ENCODE results near the gene TFB1M.

Gene TFB1M

DNA sequence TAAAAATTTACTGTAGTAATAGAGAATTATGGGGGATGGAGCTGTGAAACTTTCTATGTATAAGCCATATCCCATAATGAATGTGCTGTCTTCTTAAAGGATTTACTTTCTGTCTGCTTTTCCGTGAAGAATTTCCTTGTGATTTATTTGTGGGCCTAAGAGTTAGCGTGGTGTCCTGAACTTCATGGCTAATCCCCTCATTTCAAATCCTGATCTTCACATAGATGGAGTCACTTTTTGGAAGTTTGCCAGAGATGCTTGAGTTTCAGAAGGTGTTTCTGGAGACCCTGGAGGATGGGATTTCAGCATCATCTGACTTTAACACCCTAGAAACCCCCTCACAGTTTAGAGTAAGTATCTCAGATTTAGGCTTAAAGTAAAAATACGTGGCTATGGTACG lies 69.8 kb downstream of the TFB1M start:
- TF ChIP-seq, protein P1, sequence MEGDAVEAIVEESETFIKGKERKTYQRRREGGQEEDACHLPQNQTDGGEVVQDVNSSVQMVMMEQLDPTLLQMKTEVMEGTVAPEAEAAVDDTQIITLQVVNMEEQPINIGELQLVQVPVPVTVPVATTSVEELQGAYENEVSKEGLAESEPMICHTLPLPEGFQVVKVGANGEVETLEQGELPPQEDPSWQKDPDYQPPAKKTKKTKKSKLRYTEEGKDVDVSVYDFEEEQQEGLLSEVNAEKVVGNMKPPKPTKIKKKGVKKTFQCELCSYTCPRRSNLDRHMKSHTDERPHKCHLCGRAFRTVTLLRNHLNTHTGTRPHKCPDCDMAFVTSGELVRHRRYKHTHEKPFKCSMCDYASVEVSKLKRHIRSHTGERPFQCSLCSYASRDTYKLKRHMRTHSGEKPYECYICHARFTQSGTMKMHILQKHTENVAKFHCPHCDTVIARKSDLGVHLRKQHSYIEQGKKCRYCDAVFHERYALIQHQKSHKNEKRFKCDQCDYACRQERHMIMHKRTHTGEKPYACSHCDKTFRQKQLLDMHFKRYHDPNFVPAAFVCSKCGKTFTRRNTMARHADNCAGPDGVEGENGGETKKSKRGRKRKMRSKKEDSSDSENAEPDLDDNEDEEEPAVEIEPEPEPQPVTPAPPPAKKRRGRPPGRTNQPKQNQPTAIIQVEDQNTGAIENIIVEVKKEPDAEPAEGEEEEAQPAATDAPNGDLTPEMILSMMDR (IDR thresholded peaks at IDR 0.05; ENCODE audit: extremely low read depth, missing control alignments), result no peak
- DNase-seq (ENCODE audit: low spot score), result no peak

DNA sequence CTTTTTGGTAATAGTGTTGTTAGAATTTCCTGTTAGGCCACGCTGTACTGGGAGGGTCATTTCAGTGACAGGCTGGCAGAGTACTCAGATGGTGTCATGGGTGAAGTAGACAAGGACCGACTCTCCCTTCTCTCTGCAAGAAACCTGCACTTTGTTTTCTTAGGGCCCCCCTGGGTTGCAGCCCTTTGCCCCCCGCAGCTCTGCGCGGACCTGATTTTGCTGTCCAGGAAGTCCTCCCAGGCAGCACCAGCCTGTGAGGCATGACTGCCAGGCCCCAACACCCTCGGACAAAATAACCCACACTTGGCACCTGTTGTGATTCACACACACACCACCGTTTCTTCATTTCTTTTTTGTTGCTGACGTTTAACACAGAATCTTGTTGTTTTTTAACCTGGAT lies 72.3 kb downstream of the TFB1M start:
- TF ChIP-seq, protein P1 (IDR thresholded peaks at IDR 0.05; ENCODE audit: extremely low read depth, missing control alignments), result no peak
- DNase-seq (ENCODE audit: low spot score), result no peak

DNA sequence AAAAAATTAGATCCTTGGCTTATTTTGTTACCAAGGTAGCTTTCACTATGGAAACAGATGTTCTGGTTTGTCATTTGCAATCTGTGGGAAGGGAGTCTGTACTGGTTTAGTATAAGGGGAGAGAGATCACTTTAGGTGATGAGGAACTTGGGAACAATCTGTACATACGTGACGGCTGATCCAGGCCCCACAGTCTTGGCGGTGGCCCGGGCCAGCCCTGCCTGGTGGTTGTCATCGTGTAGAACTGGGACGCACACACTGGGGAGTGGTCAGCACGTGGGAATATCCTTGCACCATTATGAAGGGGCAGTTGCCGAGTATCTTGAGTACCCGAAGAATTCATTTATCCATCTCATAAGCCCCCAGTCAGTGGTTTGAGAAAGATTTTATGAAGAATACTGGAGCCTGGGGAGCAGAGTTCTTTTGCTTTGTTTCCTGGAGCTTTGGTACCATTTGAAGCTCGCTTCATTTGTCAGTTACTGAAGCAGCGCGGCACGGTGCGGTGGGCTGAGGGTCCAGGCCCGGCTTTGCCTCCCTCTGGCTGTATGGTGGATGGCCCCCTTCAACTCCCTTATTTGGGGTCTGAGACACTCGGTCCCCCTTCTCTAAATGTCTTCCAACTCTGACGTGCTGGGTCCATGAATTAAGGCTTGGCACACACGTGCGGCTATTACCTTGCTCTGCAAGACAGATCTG lies 73.2 kb downstream of the TFB1M start:
- no peak for DNase-seq (ENCODE audit: low spot score)
- TF ChIP-seq, protein P1 (IDR thresholded peaks at IDR 0.05; ENCODE audit: extremely low read depth, missing control alignments), result no peak

DNA sequence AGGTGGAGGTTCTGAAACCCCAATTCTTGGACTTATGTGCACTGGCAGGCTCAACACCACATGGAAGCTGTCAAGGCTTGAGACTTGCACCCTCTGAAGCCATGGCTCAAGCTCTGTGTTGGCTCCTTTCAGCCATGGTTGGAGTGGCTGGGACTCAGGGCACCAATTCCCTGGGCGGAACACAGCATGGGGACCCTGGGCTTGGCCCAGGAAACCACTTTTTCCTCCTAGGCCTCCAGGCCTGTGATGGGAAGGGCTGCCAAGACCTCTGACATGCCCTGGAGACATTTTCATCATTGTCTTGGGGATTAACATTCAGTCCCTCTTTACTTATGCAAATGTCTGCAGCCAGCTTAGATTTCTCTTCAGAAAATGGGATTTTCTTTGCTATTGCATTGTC lies 76.7 kb downstream of the TFB1M start:
- TF ChIP-seq, protein P1 (IDR thresholded peaks at IDR 0.05; ENCODE audit: extremely low read depth, missing control alignments), result no peak
- DNase-seq (ENCODE audit: low spot score), result no peak

DNA sequence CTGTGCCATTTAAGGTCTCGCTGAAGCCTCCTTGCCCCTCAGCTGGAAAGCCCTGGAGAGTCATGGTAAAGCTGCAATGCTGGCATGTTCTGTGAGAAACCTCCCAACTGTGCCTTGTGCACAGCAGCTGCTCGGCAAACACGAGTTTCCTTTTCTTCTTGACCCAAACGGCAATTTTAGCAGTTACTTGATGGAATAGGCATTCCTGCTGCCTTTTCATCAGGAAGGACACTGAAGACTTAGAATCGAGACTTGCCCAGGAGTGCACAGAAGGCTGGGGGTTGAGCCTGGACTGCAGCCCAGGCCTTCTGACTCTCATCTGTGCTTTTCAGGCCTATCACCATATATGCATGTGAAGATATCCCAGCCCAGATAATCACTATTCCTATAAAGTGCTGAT lies 79.2 kb downstream of the TFB1M start:
- no peak for DNase-seq (ENCODE audit: low spot score)
- TF ChIP-seq, protein P1 (IDR thresholded peaks at IDR 0.05; ENCODE audit: extremely low read depth, missing control alignments), result no peak

DNA sequence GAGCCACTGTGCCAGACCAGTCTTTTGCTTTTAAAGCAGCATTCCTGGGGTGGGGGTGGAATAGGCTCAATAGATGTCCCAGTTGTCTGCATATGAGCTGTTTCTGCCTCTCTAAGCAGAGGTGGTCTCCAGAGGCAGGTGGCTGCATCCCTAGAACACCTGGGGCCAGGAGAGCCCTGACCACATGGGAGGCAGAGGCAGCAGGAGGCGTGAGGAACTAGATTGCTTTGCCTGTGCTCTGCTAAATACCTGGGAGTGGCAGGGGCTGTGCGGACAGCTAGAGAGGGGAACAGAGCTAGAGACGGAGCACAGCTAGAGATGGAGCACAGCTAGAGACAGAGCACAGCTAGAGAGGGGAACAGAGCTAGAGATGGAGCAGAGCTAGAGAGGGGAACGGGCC lies 79.6 kb downstream of the TFB1M start:
- TF ChIP-seq, protein P1 (IDR thresholded peaks at IDR 0.05; ENCODE audit: extremely low read depth, missing control alignments), result no peak
- DNase-seq (ENCODE audit: low spot score), result no peak

DNA sequence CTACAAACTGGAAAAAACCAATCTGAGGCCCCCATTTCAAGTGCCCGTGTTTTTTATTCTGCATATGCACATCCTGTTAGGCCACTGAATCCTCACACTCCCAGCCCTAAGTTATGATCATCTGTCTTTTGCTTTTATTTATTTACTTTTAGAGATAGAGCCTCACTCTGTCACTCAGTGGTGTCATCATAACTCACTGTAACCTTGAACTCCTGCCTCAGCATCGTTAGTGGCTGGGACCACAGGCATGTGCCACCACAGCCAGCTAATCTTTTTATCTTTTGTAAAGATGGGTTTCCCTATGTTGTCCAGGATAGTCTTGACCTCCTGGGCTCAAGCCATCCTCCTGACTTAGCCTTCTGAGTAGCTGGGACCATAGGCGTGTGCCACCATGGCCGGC lies 80.1 kb downstream of the TFB1M start:
- TF ChIP-seq, protein P1 (IDR thresholded peaks at IDR 0.05; ENCODE audit: extremely low read depth, missing control alignments), result no peak
- no peak for DNase-seq (ENCODE audit: low spot score)

Data from GM20000 (cell line).